Measurements from ENCODE around the gene PCDHGA1.

PCDHGA1 gene

DNA sequence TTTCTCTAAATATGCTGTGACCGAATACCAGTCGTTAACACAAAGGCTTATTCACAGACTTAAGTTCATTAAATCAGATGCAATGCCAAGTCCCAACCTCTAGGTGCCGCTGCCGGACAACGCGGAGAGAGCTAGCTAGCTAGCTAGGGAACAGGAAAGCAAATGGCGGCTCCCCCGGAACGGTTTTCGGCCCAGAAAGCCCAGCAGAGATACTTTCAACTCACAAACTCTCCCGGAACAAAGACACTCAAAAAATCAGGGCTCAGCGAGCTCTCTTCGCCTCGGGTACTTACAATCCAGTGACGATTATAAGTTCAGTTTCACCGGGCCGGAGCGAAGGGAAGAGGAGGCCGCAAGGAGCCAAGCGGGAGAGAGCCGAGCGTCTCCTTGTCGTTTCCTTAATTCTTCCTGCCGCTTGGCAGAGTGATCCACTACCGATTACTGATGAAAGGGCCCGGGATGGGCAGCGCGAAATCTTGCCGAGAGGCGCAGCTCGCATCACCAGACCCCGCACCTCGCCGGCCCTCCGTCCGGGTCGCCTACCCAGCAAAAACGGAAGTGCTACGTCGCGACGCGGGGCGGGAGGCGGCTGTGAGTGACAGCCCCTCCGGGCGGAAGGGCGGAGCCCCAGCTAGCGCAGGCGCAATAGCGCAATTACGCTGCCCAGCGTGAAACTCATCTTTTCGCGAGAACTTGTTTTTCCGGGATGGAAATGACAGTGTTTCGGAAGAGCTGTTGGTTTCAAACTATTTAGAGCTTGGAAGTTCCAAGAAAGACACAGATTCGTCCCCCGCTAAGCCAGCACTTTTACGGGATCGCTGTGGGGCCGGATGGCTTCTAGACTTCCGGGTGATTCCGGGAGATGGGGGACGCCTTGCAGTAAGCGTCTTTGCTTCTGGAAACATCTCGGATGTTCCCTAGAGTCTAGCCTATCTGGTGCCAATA is 9.8 kb upstream of the PCDHGA1 start, which contains the start of gene TAF7:
TSS of gene TAF7 (minus strand) at position 560 of the 945 bp plus-strand sequence. CDS start 740 bp downstream, outside the sequence.
- peak within 1 kb of the TSS; percentile 57 for H2AFZ ChIP-seq (ENCODE audit: insufficient read depth, low read length, poor library complexity)
- H4K8ac ChIP-seq (ENCODE audit: low read depth, low read length), result peak within 1 kb of the TSS; percentile 97
- H3K23ac ChIP-seq (ENCODE audit: low read length), result no peak within 1 kb of the TSS
- H2BK12ac ChIP-seq (ENCODE audit: low read length), result no peak within 1 kb of the TSS
- H3K27ac ChIP-seq (ENCODE audit: low read depth, low read length), result peak within 1 kb of the TSS; percentile 88
- peak within 1 kb of the TSS; percentile 49 for H2BK120ac ChIP-seq (ENCODE audit: insufficient read depth, low read length, poor library complexity)
- H3K18ac ChIP-seq (ENCODE audit: low read length), result peak within 1 kb of the TSS; percentile 85
- peaks cover 6% of the 10 kb centered on the region for H3K79me1 ChIP-seq (ENCODE audit: low read length)
- H4K12ac ChIP-seq (ENCODE audit: low read depth, low read length), result peak within 1 kb of the TSS; percentile 91
- H3K4ac ChIP-seq (ENCODE audit: low read depth, low read length), result peak within 1 kb of the TSS; percentile 77
- peak; percentile 94 to 100 for DNase-seq
- peaks cover 5 to 9% of the 10 kb centered on the region in 2 experiments for H3K36me3 ChIP-seq (ENCODE audit: control insufficient read depth in 1 of 2, insufficient read depth in 2 of 2, low read length in 2 of 2)
- peak within 1 kb of the TSS; percentile 84 for H3K4me3 ChIP-seq (ENCODE audit: low read depth, low read length)
- peak within 1 kb of the TSS; percentile 83 for H3K14ac ChIP-seq (ENCODE audit: low read length)
- peak within 1 kb of the TSS; percentile 32 for H2AK5ac ChIP-seq (ENCODE audit: low read length)
- H2BK5ac ChIP-seq (ENCODE audit: low read depth, low read length, poor library complexity), result peak within 1 kb of the TSS; percentile 82
- no peaks in the 10 kb centered on the region for H3K27me3 ChIP-seq (ENCODE audit: insufficient read depth, low read length)
- H4K91ac ChIP-seq (ENCODE audit: low read depth, low read length), result peak within 1 kb of the TSS; percentile 81
- peak within 1 kb of the TSS; percentile 86 for H3K4me2 ChIP-seq (ENCODE audit: low read length)
- peaks cover 2 to 5% of the 10 kb centered on the region in 2 experiments for H3K4me1 ChIP-seq (ENCODE audit: control insufficient read depth in 1 of 2, insufficient read depth in 2 of 2, low read length in 2 of 2)
- H3K9me3 ChIP-seq (ENCODE audit: insufficient read depth, low read depth, low read length), result peaks cover 3% of the 10 kb centered on the region
- H3K79me2 ChIP-seq (ENCODE audit: control insufficient read depth, insufficient read depth, low read length, poor library complexity), result peaks cover 4% of the 10 kb centered on the region
- no CpG with 5 or more reads among the region's 67 CpGs for WGBS (ENCODE audit: extremely low coverage, insufficient coverage, insufficient read length)
- peak within 1 kb of the TSS; percentile 84 for H3K9ac ChIP-seq (ENCODE audit: low read length)

DNA sequence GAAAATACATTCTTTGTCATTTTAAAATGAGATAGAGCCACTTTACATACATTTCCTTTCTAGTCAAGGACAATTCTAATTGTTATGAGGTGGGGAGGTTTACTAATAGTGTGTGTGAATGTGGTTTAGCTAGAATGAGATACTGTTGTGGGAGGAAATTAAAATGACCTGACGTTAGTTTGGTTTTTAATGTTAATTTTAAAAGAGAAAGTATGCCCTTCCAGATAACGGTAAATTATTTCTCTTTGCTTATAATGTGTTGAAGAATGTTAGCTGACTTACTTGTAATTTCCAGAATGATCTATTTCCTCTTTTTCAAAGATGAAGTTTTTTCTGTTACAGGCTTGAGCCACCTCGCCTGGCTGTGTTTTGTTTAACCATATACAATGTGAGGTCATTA is 8.1 kb upstream of the PCDHGA1 start:
- H3K79me2 ChIP-seq (ENCODE audit: control insufficient read depth, insufficient read depth, low read length, poor library complexity), result peaks cover 4% of the 10 kb centered on the region
- WGBS (ENCODE audit: extremely low coverage, insufficient coverage, insufficient read length), result no CpG with 5 or more reads among the region's 3 CpGs
- no peak for DNase-seq

DNA sequence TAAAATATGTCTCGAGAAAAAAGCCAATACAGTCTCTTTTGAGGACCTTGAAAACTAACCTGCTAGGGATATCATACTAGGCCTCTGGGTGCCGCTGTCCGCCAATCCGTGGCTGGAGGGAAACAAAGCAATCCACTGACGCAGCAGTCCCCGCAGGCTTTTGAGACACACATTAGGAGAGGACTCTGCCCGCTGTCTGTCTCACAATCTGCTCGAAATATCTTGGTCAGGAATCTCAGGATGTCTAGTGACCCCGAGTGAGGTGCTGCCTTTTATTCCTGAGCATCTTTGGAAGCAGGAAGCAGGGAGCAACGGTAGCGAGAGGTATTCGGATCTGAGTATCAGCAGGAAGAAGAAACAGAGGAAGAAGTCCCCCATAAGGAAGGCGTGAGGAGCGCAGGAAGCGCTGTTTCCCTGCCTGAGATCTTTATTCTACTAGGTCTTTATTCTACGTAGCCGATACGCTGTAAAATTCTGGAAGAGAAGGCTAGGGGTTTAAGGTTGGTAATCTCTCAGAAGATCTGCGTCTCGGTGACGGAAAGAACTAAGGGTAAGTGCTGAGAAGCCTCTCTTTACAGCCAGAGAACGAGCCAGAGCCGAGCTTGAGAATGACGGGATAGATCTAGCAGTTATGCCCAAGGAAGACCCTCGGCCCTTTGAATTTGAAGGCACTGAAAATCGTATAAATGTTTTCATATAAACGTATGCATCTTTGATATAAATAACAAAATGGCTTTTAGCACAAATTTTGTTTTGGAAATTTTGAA is 4.0 kb upstream of the PCDHGA1 start:
- Histone ChIP-seq H3K79me2 (ENCODE audit: control insufficient read depth, insufficient read depth, low read length, poor library complexity) (no peaks in the 10 kb centered on the region), H3K4me2 (ENCODE audit: low read length) (peak overlapping the region; percentile 55), H3K27me3 (ENCODE audit: insufficient read depth, low read length) (no peaks in the 10 kb centered on the region), H2BK12ac (ENCODE audit: low read length) (no peak overlapping the region), H3K4ac (ENCODE audit: low read depth, low read length) (no peak overlapping the region), H3K4me3 (ENCODE audit: low read depth, low read length) (no peak overlapping the region), H3K14ac (ENCODE audit: low read length) (no peak overlapping the region), H4K12ac (ENCODE audit: low read depth, low read length) (no peak overlapping the region), H3K4me1 (ENCODE audit: control insufficient read depth in 1 of 2, insufficient read depth in 2 of 2, low read length in 2 of 2) (peaks cover 0 to 1% of the 10 kb centered on the region in 2 experiments), H3K23ac (ENCODE audit: low read length) (no peak overlapping the region), H3K79me1 (ENCODE audit: low read length) (no peaks in the 10 kb centered on the region), H3K9me3 (ENCODE audit: insufficient read depth, low read depth, low read length) (peaks cover 14% of the 10 kb centered on the region), H2AK5ac (ENCODE audit: low read length) (no peak overlapping the region), H4K8ac (ENCODE audit: low read depth, low read length) (no peak overlapping the region), H3K18ac (ENCODE audit: low read length) (no peak overlapping the region), H4K91ac (ENCODE audit: low read depth, low read length) (no peak overlapping the region), H2BK5ac (ENCODE audit: low read depth, low read length, poor library complexity) (no peak overlapping the region), H2BK120ac (ENCODE audit: insufficient read depth, low read length, poor library complexity) (no peak overlapping the region), H3K9ac (ENCODE audit: low read length) (no peak overlapping the region), H2AFZ (ENCODE audit: insufficient read depth, low read length, poor library complexity) (no peak overlapping the region), H3K27ac (ENCODE audit: low read depth, low read length) (no peak overlapping the region), H3K36me3 (ENCODE audit: control insufficient read depth in 1 of 2, insufficient read depth in 2 of 2, low read length in 2 of 2) (peaks cover 0 to under 1% of the 10 kb centered on the region in 2 experiments)
- WGBS (ENCODE audit: extremely low coverage, insufficient coverage, insufficient read length), result no CpG with 5 or more reads among the region's 27 CpGs
- DNase-seq, result peak; percentile 37 to 46

More for the DNA sequence above, 8.1 kb upstream of the PCDHGA1 start:
- H3K18ac ChIP-seq (ENCODE audit: low read length), result no peak overlapping the region
- no peaks in the 10 kb centered on the region for H3K27me3 ChIP-seq (ENCODE audit: insufficient read depth, low read length)
- no peak overlapping the region for H3K9ac ChIP-seq (ENCODE audit: low read length)
- H4K8ac ChIP-seq (ENCODE audit: low read depth, low read length), result no peak overlapping the region
- H3K4me2 ChIP-seq (ENCODE audit: low read length), result no peak overlapping the region
- H2AK5ac ChIP-seq (ENCODE audit: low read length), result no peak overlapping the region
- H4K91ac ChIP-seq (ENCODE audit: low read depth, low read length), result no peak overlapping the region
- no peak overlapping the region for H2AFZ ChIP-seq (ENCODE audit: insufficient read depth, low read length, poor library complexity)
- no peak overlapping the region for H3K27ac ChIP-seq (ENCODE audit: low read depth, low read length)
- no peak overlapping the region for H2BK5ac ChIP-seq (ENCODE audit: low read depth, low read length, poor library complexity)
- H3K23ac ChIP-seq (ENCODE audit: low read length), result no peak overlapping the region
- H3K4ac ChIP-seq (ENCODE audit: low read depth, low read length), result no peak overlapping the region
- no peak overlapping the region for H4K12ac ChIP-seq (ENCODE audit: low read depth, low read length)
- no peak overlapping the region for H3K14ac ChIP-seq (ENCODE audit: low read length)
- peaks cover 2 to 5% of the 10 kb centered on the region in 2 experiments for H3K4me1 ChIP-seq (ENCODE audit: control insufficient read depth in 1 of 2, insufficient read depth in 2 of 2, low read length in 2 of 2)
- H2BK120ac ChIP-seq (ENCODE audit: insufficient read depth, low read length, poor library complexity), result no peak overlapping the region
- H3K9me3 ChIP-seq (ENCODE audit: insufficient read depth, low read depth, low read length), result peaks cover 3% of the 10 kb centered on the region
- H2BK12ac ChIP-seq (ENCODE audit: low read length), result no peak overlapping the region
- peaks cover 2 to 9% of the 10 kb centered on the region in 2 experiments for H3K36me3 ChIP-seq (ENCODE audit: control insufficient read depth in 1 of 2, insufficient read depth in 2 of 2, low read length in 2 of 2)
- no peak overlapping the region for H3K4me3 ChIP-seq (ENCODE audit: low read depth, low read length)
- peaks cover 6% of the 10 kb centered on the region for H3K79me1 ChIP-seq (ENCODE audit: low read length)

DNA sequence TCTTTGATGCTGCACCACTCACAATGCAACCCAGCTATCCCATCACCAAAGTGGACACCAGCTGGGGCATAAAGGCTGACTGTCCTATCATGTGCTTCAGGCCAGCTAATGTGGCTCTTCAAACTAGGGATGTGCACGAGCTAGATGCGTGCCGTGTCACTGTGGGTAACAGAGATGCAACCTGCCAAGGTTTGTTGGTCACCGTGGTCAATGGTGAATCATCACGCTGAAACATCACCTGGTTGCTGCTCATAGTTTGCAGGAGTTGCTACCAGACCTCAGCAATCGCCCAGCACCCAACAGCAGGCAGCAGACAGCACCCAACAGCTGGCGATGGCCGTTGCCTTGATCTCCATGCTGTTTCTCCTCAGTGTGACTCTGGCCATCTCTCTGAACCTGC is 2.1 kb upstream of the PCDHGA1 start:
- no peak overlapping the region for H4K12ac ChIP-seq (ENCODE audit: low read depth, low read length)
- H3K79me2 ChIP-seq (ENCODE audit: control insufficient read depth, insufficient read depth, low read length, poor library complexity), result no peaks in the 10 kb centered on the region
- no peak overlapping the region for H2BK120ac ChIP-seq (ENCODE audit: insufficient read depth, low read length, poor library complexity)
- no peak overlapping the region for H2BK5ac ChIP-seq (ENCODE audit: low read depth, low read length, poor library complexity)
- no peak for DNase-seq
- WGBS (ENCODE audit: extremely low coverage, insufficient coverage, insufficient read length), result no CpG with 5 or more reads among the region's 8 CpGs
- peaks cover 23% of the 10 kb centered on the region for H3K9me3 ChIP-seq (ENCODE audit: insufficient read depth, low read depth, low read length)
- peaks cover 0 to 2% of the 10 kb centered on the region in 2 experiments for H3K36me3 ChIP-seq (ENCODE audit: control insufficient read depth in 1 of 2, insufficient read depth in 2 of 2, low read length in 2 of 2)
- H3K18ac ChIP-seq (ENCODE audit: low read length), result no peak overlapping the region
- no peaks in the 10 kb centered on the region for H3K27me3 ChIP-seq (ENCODE audit: insufficient read depth, low read length)
- no peak overlapping the region for H2BK12ac ChIP-seq (ENCODE audit: low read length)
- no peak overlapping the region for H2AFZ ChIP-seq (ENCODE audit: insufficient read depth, low read length, poor library complexity)
- no peak overlapping the region for H3K9ac ChIP-seq (ENCODE audit: low read length)
- H3K4ac ChIP-seq (ENCODE audit: low read depth, low read length), result no peak overlapping the region
- no peaks in the 10 kb centered on the region for H3K4me1 ChIP-seq (ENCODE audit: control insufficient read depth in 1 of 2, insufficient read depth in 2 of 2, low read length in 2 of 2)
- H3K23ac ChIP-seq (ENCODE audit: low read length), result no peak overlapping the region
- H3K4me2 ChIP-seq (ENCODE audit: low read length), result no peak overlapping the region
- H3K14ac ChIP-seq (ENCODE audit: low read length), result no peak overlapping the region
- H3K27ac ChIP-seq (ENCODE audit: low read depth, low read length), result no peak overlapping the region
- H4K91ac ChIP-seq (ENCODE audit: low read depth, low read length), result no peak overlapping the region
- no peak overlapping the region for H3K4me3 ChIP-seq (ENCODE audit: low read depth, low read length)
- H3K79me1 ChIP-seq (ENCODE audit: low read length), result no peaks in the 10 kb centered on the region
- H2AK5ac ChIP-seq (ENCODE audit: low read length), result no peak overlapping the region
- no peak overlapping the region for H4K8ac ChIP-seq (ENCODE audit: low read depth, low read length)

Data from trophoblast cell (in vitro differentiated cells and primary cell).